Duodenal mucosa (tissue), 2 donors: ENCODE measurements around the gene RAB3GAP2.

Experiments used
- H3K27ac ChIP-seq: one replicate; pipeline ENCODE4 v1.7.0; 2013; ENCODE audit warnings: low read depth, low read length
- H3K27me3 ChIP-seq, 2 donors: one replicate each; pipeline ENCODE4 v1.7.0; 2013; ENCODE audit warnings: low read length in 2 of 2, control low read depth in 1 of 2; ENCODE audit not compliant: insufficient read depth in 2 of 2, control insufficient read depth in 1 of 2
- H3K36me3 ChIP-seq, 2 donors: one replicate each; pipeline ENCODE4 v1.7.0; 2013; ENCODE audit warnings: low read length in 2 of 2, control low read depth in 1 of 2; ENCODE audit not compliant: insufficient read depth in 2 of 2, control insufficient read depth in 1 of 2
- H3K4me1 ChIP-seq, 2 donors: one replicate each; pipeline ENCODE4 v1.7.0; 2013; ENCODE audit warnings: low read length in 2 of 2, control low read depth in 1 of 2; ENCODE audit not compliant: insufficient read depth in 2 of 2, control insufficient read depth in 1 of 2
- H3K4me3 ChIP-seq, 2 donors: one replicate each; pipeline ENCODE4 v1.7.0; 2013; ENCODE audit warnings: low read length in 2 of 2, low read depth in 1 of 2
- H3K9ac ChIP-seq, 2 donors: one replicate each; pipeline ENCODE4 v1.7.0; 2013; ENCODE audit warnings: low read length in 2 of 2, low read depth in 1 of 2
- H3K9me3 ChIP-seq, 2 donors: one replicate each; pipeline ENCODE4 v1.7.0; 2013; ENCODE audit warnings: low read length in 2 of 2, control low read depth in 1 of 2; ENCODE audit not compliant: control insufficient read depth in 1 of 2

The RAB3GAP2 gene

GRCh38 chr1:220139966-220140365 is 132.3 kb downstream of the RAB3GAP2 start:
- H3K36me3 ChIP-seq: peaks cover 16 to 30% of the 10 kb centered on the region in 2 donors
- no peaks in the 10 kb centered on the region for H3K4me1 ChIP-seq
- H3K27me3 ChIP-seq: no peaks in the 10 kb centered on the region
- no peak overlapping the region for H3K27ac ChIP-seq
- H3K4me3 ChIP-seq: no peak overlapping the region
- no peaks in the 10 kb centered on the region for H3K9me3 ChIP-seq
- H3K9ac ChIP-seq: no peak overlapping the region

- Histone ChIP-seq H3K27me3 (no peaks in the 10 kb centered on the region), H3K27ac (no peak overlapping the region), H3K4me1 (no peaks in the 10 kb centered on the region), H3K4me3 (no peak overlapping the region), H3K9ac (no peak overlapping the region), H3K36me3 (peaks cover 18 to 43% of the 10 kb centered on the region in 2 donors), H3K9me3 (no peaks in the 10 kb centered on the region)
These were observed 135.1 kb downstream of the RAB3GAP2 start for GRCh38 chr1:220137019-220137786.

GRCh38 chr1:220135755-220136154 is 136.5 kb downstream of the RAB3GAP2 start:
- no peak overlapping the region for H3K27ac ChIP-seq
- no peak overlapping the region for H3K9ac ChIP-seq
- no peaks in the 10 kb centered on the region for H3K9me3 ChIP-seq
- no peak overlapping the region for H3K4me3 ChIP-seq
- no peaks in the 10 kb centered on the region for H3K4me1 ChIP-seq
- H3K36me3 ChIP-seq: peaks cover 12 to 33% of the 10 kb centered on the region in 2 donors
- H3K27me3 ChIP-seq: no peaks in the 10 kb centered on the region

- Histone ChIP-seq H3K27ac (no peak overlapping the region), H3K27me3 (no peaks in the 10 kb centered on the region), H3K4me3 (no peak overlapping the region), H3K9ac (no peak overlapping the region), H3K9me3 (no peaks in the 10 kb centered on the region), H3K36me3 (peaks cover 11 to 38% of the 10 kb centered on the region in 2 donors), H3K4me1 (peaks cover 2% of the 10 kb centered on the region in 2 donors)
These were observed 142.6 kb downstream of the RAB3GAP2 start for GRCh38 chr1:220129479-220130210.

- peaks cover 6 to 11% of the 10 kb centered on the region in 2 donors for H3K4me1 ChIP-seq
- H3K4me3 ChIP-seq: no peak overlapping the region
- no peaks in the 10 kb centered on the region for H3K27me3 ChIP-seq
- no peak overlapping the region for H3K9ac ChIP-seq
- no peaks in the 10 kb centered on the region for H3K9me3 ChIP-seq
- H3K27ac ChIP-seq: no peak overlapping the region
- H3K36me3 ChIP-seq: peaks cover 8 to 29% of the 10 kb centered on the region in 2 donors
These were observed 145.2 kb downstream of the RAB3GAP2 start for GRCh38 chr1:220127076-220127475.

- Histone ChIP-seq H3K27me3 (no peaks in the 10 kb centered on the region), H3K4me1 (peaks cover 6 to 15% of the 10 kb centered on the region in 2 donors), H3K9ac (peak overlapping the region in 1 of 2 donors; percentile 0), H3K4me3 (no peak overlapping the region), H3K36me3 (peaks cover 8 to 20% of the 10 kb centered on the region in 2 donors), H3K9me3 (no peaks in the 10 kb centered on the region), H3K27ac (no peak overlapping the region)
These were observed 147.7 kb downstream of the RAB3GAP2 start for GRCh38 chr1:220124542-220124941.

- no peak overlapping the region for H3K4me3 ChIP-seq
- peaks cover 8 to 17% of the 10 kb centered on the region in 2 donors for H3K36me3 ChIP-seq
- no peak overlapping the region for H3K27ac ChIP-seq
- H3K9me3 ChIP-seq: no peaks in the 10 kb centered on the region
- no peak overlapping the region for H3K9ac ChIP-seq
- H3K27me3 ChIP-seq: no peaks in the 10 kb centered on the region
- peaks cover 6 to 15% of the 10 kb centered on the region in 2 donors for H3K4me1 ChIP-seq
These were observed 148.4 kb downstream of the RAB3GAP2 start for GRCh38 chr1:220123889-220124288.

- H3K4me3 ChIP-seq: no peak overlapping the region
- H3K27ac ChIP-seq: no peak overlapping the region
- no peaks in the 10 kb centered on the region for H3K9me3 ChIP-seq
- peaks cover 8 to 11% of the 10 kb centered on the region in 2 donors for H3K36me3 ChIP-seq
- no peaks in the 10 kb centered on the region for H3K27me3 ChIP-seq
- peaks cover 6 to 15% of the 10 kb centered on the region in 2 donors for H3K4me1 ChIP-seq
- H3K9ac ChIP-seq: peak overlapping the region in 1 of 2 donors; percentile 78
These were observed 149.2 kb downstream of the RAB3GAP2 start for GRCh38 chr1:220123066-220123465.

- H3K4me3 ChIP-seq: peak overlapping the region; percentile 5 to 51
- peaks cover 2 to 11% of the 10 kb centered on the region in 2 donors for H3K36me3 ChIP-seq
- H3K27me3 ChIP-seq: no peaks in the 10 kb centered on the region
- H3K4me1 ChIP-seq: peaks cover 6 to 15% of the 10 kb centered on the region in 2 donors
- H3K9me3 ChIP-seq: no peaks in the 10 kb centered on the region
- peak overlapping the region; percentile 16 to 78 for H3K9ac ChIP-seq
- peak overlapping the region; percentile 80 for H3K27ac ChIP-seq
These were observed 150.3 kb downstream of the RAB3GAP2 start for GRCh38 chr1:220121791-220122530.
